ENCODE measurements around the gene TIMP4. TPM values are rescaled to one million over a fixed set of nuclear protein-coding genes. Genes with fewer than 3 reads are reported as not detected.

Gene TIMP4
- total and polyA plus RNA-seq, 4 donors: 0.36 to 1.7 (median 0.76) TPM

DNA sequence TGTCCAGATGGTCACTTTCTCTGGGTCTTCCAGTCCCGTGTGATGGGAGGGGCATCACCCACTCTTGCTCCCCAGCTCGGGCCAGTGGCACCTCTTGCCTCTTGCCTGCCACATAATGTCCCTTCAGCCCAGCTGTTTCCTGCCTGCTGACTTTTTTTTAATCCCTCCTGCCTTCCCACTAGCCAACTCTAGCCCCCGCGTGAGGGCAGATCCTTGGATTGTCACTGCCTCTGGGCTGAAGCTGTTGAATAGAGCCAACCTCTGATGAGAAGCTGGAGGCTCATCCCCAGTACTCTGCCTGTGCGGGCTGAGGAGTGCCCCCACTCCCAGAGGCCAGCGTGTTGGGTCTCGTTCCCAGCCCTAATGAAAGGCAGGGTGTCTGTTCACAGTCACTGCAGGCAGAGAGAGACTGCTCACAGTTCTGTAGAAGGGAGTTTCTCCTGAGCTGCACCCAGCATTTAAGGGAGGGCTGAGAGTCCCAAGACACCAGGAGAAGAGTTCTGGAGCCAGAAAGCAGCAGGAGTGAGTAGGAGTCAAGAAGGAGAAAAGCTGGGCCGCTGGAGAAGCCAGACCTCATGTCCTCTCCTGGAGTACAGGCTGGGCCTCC lies 30.1 kb upstream of the TIMP4 start:
- no peak overlapping the region for H3K9ac ChIP-seq (ENCODE audit: low read depth in 1 of 2, low read length in 2 of 2)
- no peak overlapping the region for H3K4me3 ChIP-seq (ENCODE audit: low read depth in 1 of 3, low read length in 3 of 3)
- H3K27me3 ChIP-seq (ENCODE audit: control insufficient read depth in 4 of 4, insufficient read depth in 4 of 4, low read length in 3 of 4): no peaks in the 10 kb centered on the region
- H3K27ac ChIP-seq (ENCODE audit: low read depth in 1 of 2, low read length in 2 of 2): peak overlapping the region in 1 of 2 donors; percentile 75
- TF ChIP-seq RXRA (IDR thresholded peaks at IDR 0.05) (no peak), SP1 (IDR thresholded peaks at IDR 0.05) (no peak), FOXA1 (IDR thresholded peaks at IDR 0.05) (no peak), TAF1 (conservative IDR thresholded peaks at IDR 0.05) (no peak), RAD21 (IDR thresholded peaks at IDR 0.05) (no peak), FOXA2 (IDR thresholded peaks at IDR 0.05) (no peak), JUND (IDR thresholded peaks at IDR 0.05) (no peak), HNF4A (conservative IDR thresholded peaks at IDR 0.05) (no peak), YY1 (IDR thresholded peaks at IDR 0.05) (no peak), GABPA (IDR thresholded peaks at IDR 0.05 in 1 of 2, conservative IDR thresholded peaks at IDR 0.05 in 1 of 2) (no peak)
- TF ChIP-seq, protein P1, sequence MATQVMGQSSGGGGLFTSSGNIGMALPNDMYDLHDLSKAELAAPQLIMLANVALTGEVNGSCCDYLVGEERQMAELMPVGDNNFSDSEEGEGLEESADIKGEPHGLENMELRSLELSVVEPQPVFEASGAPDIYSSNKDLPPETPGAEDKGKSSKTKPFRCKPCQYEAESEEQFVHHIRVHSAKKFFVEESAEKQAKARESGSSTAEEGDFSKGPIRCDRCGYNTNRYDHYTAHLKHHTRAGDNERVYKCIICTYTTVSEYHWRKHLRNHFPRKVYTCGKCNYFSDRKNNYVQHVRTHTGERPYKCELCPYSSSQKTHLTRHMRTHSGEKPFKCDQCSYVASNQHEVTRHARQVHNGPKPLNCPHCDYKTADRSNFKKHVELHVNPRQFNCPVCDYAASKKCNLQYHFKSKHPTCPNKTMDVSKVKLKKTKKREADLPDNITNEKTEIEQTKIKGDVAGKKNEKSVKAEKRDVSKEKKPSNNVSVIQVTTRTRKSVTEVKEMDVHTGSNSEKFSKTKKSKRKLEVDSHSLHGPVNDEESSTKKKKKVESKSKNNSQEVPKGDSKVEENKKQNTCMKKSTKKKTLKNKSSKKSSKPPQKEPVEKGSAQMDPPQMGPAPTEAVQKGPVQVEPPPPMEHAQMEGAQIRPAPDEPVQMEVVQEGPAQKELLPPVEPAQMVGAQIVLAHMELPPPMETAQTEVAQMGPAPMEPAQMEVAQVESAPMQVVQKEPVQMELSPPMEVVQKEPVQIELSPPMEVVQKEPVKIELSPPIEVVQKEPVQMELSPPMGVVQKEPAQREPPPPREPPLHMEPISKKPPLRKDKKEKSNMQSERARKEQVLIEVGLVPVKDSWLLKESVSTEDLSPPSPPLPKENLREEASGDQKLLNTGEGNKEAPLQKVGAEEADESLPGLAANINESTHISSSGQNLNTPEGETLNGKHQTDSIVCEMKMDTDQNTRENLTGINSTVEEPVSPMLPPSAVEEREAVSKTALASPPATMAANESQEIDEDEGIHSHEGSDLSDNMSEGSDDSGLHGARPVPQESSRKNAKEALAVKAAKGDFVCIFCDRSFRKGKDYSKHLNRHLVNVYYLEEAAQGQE (IDR thresholded peaks at IDR 0.05): no peak
- TF ChIP-seq, protein P2, sequence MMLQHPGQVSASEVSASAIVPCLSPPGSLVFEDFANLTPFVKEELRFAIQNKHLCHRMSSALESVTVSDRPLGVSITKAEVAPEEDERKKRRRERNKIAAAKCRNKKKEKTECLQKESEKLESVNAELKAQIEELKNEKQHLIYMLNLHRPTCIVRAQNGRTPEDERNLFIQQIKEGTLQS (IDR thresholded peaks at IDR 0.05): no peak
- TF ChIP-seq, protein P3, sequence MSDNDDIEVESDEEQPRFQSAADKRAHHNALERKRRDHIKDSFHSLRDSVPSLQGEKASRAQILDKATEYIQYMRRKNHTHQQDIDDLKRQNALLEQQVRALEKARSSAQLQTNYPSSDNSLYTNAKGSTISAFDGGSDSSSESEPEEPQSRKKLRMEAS (IDR thresholded peaks at IDR 0.05): no peak
- TF ChIP-seq, protein P4, sequence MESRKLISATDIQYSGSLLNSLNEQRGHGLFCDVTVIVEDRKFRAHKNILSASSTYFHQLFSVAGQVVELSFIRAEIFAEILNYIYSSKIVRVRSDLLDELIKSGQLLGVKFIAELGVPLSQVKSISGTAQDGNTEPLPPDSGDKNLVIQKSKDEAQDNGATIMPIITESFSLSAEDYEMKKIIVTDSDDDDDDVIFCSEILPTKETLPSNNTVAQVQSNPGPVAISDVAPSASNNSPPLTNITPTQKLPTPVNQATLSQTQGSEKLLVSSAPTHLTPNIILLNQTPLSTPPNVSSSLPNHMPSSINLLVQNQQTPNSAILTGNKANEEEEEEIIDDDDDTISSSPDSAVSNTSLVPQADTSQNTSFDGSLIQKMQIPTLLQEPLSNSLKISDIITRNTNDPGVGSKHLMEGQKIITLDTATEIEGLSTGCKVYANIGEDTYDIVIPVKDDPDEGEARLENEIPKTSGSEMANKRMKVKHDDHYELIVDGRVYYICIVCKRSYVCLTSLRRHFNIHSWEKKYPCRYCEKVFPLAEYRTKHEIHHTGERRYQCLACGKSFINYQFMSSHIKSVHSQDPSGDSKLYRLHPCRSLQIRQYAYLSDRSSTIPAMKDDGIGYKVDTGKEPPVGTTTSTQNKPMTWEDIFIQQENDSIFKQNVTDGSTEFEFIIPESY (IDR thresholded peaks at IDR 0.05): no peak
- no peaks in the 10 kb centered on the region for H3K9me3 ChIP-seq (ENCODE audit: control insufficient read depth in 4 of 4, low read length in 3 of 4)
- H3K4me1 ChIP-seq (ENCODE audit: control insufficient read depth in 4 of 4, insufficient read depth in 4 of 4, low read length in 3 of 4): peaks cover 0 to 2% (median 0%) of the 10 kb centered on the region in 4 donors
- no peaks in the 10 kb centered on the region for H3K36me3 ChIP-seq (ENCODE audit: control insufficient read depth in 4 of 4, insufficient read depth in 3 of 4, low read depth in 1 of 4, low read length in 3 of 4)
- 86% methylated on average over 8 of the region's 8 CpGs for WGBS
- DNase-seq (ENCODE audit: low spot score): no peak

DNA sequence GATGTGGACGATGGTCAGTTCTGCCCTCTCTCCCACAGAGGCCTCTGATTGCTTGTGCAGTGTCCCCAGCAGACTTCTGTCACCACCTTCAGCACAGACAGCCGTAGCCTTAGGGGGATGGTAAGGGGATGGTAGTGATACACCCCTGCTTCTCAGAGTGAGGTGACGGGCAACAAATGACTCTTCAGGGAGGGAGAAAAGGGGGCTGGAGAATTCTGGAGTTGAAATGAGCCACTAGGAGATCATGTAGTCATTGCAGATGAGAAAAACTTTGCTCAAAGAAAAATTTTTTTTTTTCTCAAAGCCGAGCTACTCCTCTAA lies 29.6 kb upstream of the TIMP4 start:
- Histone ChIP-seq H3K4me3 (ENCODE audit: low read depth in 1 of 3, low read length in 3 of 3) (no peak overlapping the region), H3K9me3 (ENCODE audit: control insufficient read depth in 4 of 4, low read length in 3 of 4) (no peaks in the 10 kb centered on the region), H3K27ac (ENCODE audit: low read depth in 1 of 2, low read length in 2 of 2) (peak overlapping the region in 1 of 2 donors; percentile 75), H3K27me3 (ENCODE audit: control insufficient read depth in 4 of 4, insufficient read depth in 4 of 4, low read length in 3 of 4) (no peaks in the 10 kb centered on the region), H3K9ac (ENCODE audit: low read depth in 1 of 2, low read length in 2 of 2) (no peak overlapping the region), H3K4me1 (ENCODE audit: control insufficient read depth in 4 of 4, insufficient read depth in 4 of 4, low read length in 3 of 4) (peaks cover 0 to 2% (median 0%) of the 10 kb centered on the region in 4 donors), H3K36me3 (ENCODE audit: control insufficient read depth in 4 of 4, insufficient read depth in 3 of 4, low read depth in 1 of 4, low read length in 3 of 4) (no peaks in the 10 kb centered on the region)
- 85% methylated on average over 4 of the region's 4 CpGs for WGBS
- no peak for DNase-seq (ENCODE audit: low spot score)
- TF ChIP-seq NR2F2 (IDR thresholded peaks at IDR 0.05) (no peak), RXRA (IDR thresholded peaks at IDR 0.05) (no peak), FOXA2 (IDR thresholded peaks at IDR 0.05) (no peak), GABPA (IDR thresholded peaks at IDR 0.05 in 1 of 2, conservative IDR thresholded peaks at IDR 0.05 in 1 of 2) (no peak), RAD21 (IDR thresholded peaks at IDR 0.05) (no peak), HNF4G (IDR thresholded peaks at IDR 0.05) (no peak), TAF1 (conservative IDR thresholded peaks at IDR 0.05) (no peak), SP1 (IDR thresholded peaks at IDR 0.05) (no peak), FOXA1 (IDR thresholded peaks at IDR 0.05) (no peak), YY1 (IDR thresholded peaks at IDR 0.05) (no peak), JUND (IDR thresholded peaks at IDR 0.05) (no peak)
- TF ChIP-seq, protein P2 (IDR thresholded peaks at IDR 0.05): no peak
- TF ChIP-seq, protein P3 (IDR thresholded peaks at IDR 0.05): no peak
- TF ChIP-seq, protein P4 (IDR thresholded peaks at IDR 0.05): no peak
- TF ChIP-seq, protein P5, sequence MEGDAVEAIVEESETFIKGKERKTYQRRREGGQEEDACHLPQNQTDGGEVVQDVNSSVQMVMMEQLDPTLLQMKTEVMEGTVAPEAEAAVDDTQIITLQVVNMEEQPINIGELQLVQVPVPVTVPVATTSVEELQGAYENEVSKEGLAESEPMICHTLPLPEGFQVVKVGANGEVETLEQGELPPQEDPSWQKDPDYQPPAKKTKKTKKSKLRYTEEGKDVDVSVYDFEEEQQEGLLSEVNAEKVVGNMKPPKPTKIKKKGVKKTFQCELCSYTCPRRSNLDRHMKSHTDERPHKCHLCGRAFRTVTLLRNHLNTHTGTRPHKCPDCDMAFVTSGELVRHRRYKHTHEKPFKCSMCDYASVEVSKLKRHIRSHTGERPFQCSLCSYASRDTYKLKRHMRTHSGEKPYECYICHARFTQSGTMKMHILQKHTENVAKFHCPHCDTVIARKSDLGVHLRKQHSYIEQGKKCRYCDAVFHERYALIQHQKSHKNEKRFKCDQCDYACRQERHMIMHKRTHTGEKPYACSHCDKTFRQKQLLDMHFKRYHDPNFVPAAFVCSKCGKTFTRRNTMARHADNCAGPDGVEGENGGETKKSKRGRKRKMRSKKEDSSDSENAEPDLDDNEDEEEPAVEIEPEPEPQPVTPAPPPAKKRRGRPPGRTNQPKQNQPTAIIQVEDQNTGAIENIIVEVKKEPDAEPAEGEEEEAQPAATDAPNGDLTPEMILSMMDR (IDR thresholded peaks at IDR 0.05; ENCODE audit: low read depth, low read length, missing input control): no peak

All from liver (tissue), 9 donors.